ENCODE results near the gene TMEM41B.

- TF ChIP-seq CTCF (conservative IDR thresholded peaks at IDR 0.05) = no peak
- TF ChIP-seq EZH2 (IDR thresholded peaks at IDR 0.05; ENCODE audit: low read depth) = no peak
Measured at GRCh38 chr11:9302448-9302847, 11.9 kb downstream of the TMEM41B start.
